AML-193 (cell line): ENCODE data around the gene APPBP2.
"Not testable (repeated sequence)": the region's sequence is repeated elsewhere in the genome, so short reads cannot be mapped to it uniquely, and the experiment has no call there.

Experiments
- DNase-seq, 2 experiments: peaks; one replicate each; lab custom pipeline; 2025; lab: John Stamatoyannopoulos, UW

Gene APPBP2

DNA sequence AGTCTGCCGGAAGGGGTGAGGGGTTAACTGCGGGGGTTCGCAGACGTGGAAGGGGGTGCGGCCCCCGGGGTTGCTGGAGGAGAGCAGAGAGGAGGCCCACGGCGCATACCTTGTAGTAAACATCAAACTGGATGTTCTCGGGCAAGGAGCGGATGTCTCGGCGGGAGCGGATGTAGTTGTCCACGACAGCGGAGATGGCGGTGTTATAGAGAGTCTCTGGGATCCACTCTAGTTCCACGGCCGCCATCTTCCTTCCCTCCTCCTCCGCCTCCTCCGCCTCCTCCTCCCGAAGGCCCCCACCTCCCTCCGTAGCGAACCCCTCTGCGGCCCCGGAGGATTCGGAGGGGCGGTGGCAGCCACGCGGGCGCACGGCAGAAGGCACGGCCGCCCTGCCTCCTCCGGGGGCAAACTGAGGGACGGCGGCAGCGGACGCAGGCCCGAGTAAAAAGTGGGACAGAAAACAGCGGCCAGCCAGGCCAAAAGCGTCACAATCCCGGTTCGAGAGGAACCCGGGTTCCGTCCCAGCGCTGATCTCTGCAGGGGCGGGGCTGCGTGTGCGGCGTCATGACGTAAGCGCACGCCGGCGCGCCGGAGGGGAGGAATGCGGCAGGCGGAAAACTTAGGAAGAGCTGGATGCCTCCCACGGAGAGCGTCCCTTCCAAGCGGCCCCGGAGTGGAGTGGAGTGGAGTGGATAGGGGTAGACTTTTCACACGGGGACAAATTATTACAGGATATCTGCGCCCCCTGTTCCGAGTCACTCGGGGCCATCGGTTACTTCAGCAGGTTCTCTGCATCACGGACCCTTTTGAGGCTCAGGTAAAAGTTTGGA lies at the start of gene APPBP2:
TSS of gene APPBP2 (minus strand) at position 558 of the 830 bp plus-strand sequence. CDS start at position 247, 311 bp downstream.
- peak; percentile 71 to 79 for DNase-seq

GRCh38 chr17:60573236-60574051 lies 47.4 kb upstream of the APPBP2 start:
- DNase-seq = no peak

- no peak for DNase-seq
Measured at GRCh38 chr17:60565233-60565632, 39.2 kb upstream of the APPBP2 start.

DNA sequence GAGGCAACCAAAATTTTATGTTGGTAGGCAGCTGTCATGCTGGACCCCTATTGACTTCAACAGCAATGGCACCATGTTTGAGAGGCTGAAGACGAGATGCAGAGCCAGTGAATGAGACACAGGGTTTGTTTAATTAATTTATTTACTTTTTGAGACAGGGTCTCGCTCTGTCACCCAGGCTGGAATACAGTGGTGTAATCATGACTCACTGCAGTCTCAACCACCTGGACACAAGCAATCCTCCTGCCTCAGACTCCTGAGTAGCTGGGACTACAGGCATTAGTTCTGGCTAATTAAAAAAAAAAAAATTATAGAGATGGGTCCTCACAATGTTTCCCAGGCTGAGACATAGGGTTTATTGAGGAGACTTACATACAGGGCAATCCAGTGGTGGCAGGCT lies 37.7 kb upstream of the APPBP2 start:
- no peak for DNase-seq

DNA sequence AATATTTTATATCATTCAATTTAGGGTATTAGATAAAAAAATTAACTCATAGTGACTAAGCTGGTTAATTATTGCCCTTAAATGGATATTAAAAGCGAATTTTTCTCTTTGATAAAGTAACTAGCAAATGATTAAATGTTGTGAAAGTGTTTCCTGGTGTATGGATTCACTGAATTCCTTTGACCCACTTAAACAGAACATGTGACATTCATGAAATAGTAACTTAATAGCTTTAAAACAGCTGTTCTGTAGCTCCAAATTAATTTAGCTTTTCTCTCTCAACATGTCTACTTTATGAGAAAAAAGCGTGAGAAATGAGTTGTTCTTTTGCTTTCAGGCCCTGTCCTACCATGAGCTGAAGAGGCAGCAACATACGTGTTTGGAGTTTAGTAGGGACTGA lies 36.4 kb upstream of the APPBP2 start:
- DNase-seq = no peak

DNA sequence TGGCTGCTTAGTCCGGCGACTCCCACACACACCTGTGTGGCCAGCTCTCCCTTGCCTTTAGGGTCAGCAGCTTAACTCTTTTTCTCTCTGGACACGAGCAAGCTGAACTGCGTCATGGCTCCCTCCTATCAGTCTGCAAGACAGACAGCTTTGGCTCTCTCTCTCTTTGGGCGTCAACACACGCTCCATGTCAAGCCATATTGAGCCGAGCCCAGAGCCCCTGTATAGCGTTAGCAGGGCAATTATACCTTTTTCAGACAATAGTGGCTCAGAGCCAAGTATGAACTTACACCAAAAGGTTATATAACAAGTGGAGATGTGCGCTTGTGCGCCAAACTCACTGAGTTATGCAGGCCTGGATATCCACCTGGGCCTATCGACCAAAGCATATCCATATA lies 34.8 kb upstream of the APPBP2 start:
- no peak for DNase-seq

- no peak for DNase-seq
Measured at GRCh38 chr17:60559995-60560859, 34.2 kb upstream of the APPBP2 start.

- no peak for DNase-seq
Measured at GRCh38 chr17:60559659-60559994, 33.6 kb upstream of the APPBP2 start.

GRCh38 chr17:60557805-60558204 lies 31.8 kb upstream of the APPBP2 start:
- no peak for DNase-seq

- DNase-seq = no peak
Measured at GRCh38 chr17:60555786-60556185, 29.7 kb upstream of the APPBP2 start.

GRCh38 chr17:60554377-60554788 lies 28.3 kb upstream of the APPBP2 start:
- no peak for DNase-seq

DNA sequence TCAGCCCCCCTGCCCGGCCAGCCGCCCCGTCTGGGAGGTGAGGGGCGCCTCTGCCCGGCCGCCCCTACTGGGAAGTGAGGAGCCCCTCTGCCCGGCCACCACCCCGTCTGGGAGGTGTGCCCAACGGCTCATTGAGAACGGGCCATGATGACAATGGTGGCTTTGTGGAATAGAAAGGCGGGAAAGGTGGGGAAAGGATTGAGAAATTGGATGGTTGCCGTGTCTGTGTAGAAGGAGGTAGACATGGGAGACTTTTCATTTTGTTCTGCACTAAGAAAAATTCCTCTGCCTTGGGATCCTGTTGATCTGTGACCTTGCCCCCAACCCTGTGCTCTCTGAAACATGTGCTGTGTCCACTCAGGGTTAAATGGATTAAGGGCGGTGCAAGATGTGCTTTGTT lies 26.2 kb upstream of the APPBP2 start:
- not testable (repeated sequence) for DNase-seq

GRCh38 chr17:60548990-60549389 lies 22.9 kb upstream of the APPBP2 start:
- DNase-seq = no peak

DNA sequence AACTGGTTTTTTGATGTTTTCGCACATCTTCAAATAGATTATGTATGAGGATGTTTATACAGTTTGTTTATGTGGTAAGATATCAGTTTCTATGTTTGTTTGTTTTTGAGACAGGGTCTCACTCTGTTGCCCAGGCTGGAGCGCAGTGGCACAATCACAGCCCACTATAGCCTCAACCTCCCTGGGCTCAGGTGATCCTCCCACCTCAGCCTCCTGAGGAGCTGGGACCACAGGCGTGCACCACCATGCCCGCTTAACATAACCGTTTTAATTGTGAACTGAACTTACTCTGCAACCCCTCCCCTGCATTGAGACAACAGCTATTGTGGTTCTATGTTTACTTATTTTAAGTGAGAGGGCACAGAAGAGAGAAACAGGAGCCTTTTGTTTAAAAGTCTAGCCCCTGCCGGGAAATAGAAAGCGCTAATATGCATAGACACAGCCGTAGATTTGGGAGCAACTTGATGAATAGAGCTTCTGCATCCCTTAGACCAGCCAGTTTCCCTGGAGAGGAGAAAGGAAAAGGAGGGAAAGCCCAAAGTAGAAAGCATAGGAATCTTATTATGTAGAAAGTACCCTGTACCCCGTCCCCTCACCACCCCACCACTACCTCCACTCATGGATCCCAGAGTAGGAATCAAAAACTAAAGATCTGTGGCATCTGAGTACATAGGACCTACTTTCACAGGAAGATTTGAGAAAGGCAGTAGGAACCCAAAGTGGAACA lies 19.6 kb upstream of the APPBP2 start:
- no peak for DNase-seq

DNA sequence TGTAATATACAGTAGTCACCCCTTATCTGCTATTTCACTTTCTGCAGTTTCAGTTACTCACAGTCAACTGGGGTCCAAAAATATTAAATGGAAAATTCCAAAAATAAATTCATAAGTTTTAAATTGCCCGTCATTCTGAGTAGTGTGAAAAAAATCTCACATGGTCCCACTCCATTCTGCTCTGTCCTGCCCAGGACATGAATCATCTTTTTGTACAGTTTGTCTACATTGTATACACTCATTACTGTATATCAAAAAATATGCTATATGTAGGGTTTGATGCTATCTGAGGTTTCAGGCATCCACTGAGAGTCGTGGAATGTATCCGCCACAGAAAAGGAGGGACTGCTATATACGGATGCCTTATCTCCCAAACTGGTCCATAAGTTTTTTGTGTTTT lies 16.0 kb upstream of the APPBP2 start:
- no peak for DNase-seq

DNA sequence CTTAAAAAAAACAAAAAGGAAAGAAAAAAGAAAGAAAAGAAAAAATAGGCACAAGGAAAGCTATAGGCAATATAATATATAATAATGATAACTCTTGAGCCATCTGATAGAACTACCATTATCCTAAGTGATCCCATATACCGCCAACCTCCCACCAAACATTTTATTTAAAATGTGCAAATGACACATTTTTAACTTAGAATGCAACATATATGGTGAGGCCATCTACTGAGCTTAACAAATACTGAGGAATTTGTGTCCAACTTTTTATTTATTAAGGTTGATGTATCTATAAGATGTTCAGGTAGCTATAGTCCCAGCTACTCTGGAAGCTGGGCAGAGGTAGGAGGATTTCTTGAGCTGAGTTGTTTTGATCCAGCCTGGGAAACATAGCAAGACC lies 14.4 kb upstream of the APPBP2 start:
- DNase-seq = no peak

DNA sequence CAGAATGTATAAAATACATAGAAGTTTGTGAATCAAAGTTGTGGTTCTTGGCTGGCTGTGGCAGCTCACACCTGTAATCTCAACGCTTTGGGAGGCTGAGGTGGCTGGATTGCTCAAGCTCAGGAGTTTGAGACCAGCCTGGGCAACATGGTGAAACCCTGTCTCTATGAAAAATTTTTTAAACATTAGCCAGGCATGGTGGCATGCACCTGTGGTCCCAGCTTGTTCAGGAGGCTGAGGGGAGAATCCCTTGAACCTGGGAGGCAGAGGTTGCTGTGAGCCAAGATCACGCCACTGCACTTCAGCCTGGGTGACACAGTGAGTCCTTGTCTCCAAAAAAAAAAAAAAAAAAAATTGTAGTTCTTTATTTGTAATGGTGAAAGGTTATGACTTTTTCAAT lies 13.8 kb upstream of the APPBP2 start:
- no peak for DNase-seq

DNA sequence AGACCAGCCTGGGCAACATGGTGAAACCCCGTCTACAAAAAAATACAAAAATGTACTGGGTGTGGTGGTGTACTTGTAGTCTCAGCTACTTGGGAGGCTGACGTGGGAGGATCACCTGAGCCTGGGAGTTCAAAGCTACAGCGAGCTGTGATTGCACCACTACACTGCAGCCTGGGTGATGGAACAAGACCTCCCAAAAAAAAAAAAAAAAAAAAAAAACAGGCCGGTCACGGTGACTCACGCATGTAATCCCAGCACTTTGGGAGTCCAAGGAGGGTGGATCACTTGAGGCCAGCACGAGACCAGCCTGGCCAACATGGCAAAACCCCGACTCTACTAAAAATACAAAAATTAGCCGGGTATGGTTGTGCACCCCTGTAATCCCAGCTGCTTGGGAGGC lies 12.7 kb upstream of the APPBP2 start:
- DNase-seq = no peak

DNA sequence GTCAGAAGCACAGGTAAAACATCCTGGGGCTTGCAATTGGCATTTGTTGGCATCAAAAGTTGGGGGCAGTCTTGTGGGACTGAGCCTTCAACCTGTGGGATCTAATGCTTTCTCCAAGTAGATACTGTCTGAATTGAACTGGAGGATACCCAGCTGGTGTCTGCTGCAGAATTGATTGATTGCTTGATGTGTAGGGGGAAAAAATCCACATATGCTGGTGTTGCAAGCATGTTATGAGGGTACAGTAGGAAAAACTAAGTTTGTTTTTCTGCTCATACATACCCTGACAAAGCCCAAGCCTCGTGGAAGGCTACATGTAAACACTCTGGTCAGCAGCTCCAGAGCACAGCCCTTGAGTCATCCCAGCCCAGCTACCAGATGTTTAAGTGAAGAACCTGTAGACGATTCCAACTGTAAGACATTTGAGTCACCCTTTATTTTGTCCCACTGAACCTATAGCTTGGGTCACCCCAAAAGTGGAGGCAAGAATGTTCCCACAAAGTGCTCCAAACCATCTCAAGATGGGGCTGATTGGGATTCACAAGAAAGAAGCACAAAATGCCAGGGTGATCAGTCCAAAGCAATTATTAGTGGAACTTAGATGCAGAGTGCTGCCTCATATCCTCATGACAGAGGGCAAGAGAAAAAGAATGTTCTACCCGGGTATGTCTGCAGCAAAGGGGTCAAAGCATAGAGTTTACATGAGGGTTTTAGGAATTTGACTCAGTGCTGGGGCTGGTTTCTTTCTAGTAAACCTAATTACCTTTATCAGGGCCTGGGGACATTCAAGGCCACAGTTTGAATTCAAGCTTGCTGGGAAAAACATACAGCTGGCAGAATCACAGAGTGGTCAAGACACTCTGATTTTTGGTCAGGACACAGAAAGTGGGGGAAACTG lies 9.6 kb upstream of the APPBP2 start:
- DNase-seq = no peak

DNA sequence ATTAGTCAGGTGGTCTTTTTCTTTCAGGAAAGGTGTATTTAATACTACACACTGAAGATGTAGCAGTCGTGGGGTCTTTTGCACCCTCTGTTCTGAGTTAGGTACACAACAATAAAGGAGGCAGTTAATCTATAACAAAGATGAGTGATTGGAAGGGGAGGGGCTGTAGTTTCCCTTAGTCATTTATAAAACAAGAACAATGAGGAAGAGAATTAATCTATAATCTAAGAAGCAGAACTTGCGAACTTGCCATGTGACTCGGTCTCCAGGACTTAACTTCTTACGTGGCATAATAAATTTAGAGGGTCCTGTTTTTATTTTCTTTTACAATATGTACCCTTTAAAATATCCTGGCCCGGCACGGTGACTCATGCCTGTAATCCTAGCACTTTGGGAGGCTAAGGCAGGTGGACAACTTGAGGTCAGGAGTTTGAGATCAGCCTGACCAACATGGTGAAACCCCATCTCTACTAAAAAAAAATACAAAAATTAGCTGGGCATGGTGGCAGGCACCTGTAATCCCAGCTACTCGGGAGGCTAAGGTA lies 8.6 kb upstream of the APPBP2 start:
- DNase-seq = no peak
